GM12891 (cell line): ENCODE measurements around the gene PLD1.

ENCODE experiments used
- DNase-seq: peaks from one replicate; pipeline ENCODE4 v3.0.0; 2011; ENCODE audit warnings: low spot score; ENCODE audit not compliant: insufficient read length
- FAIRE-seq: peaks from 2 replicates; lab custom pipeline; 2011; peaks lifted over from hg19 to GRCh38; lab: Jason Lieb, UNC
- PAX5 ChIP-seq: IDR thresholded peaks from 2 replicates; pipeline ENCODE4 v1.6.1; 2011; ENCODE audit warnings: low read length, moderate library complexity, mild to moderate bottlenecking; ENCODE audit not compliant: insufficient read depth, severe bottlenecking
- POLR2A ChIP-seq: IDR thresholded peaks from 2 replicates; pipeline ENCODE4 v1.6.1; 2011; ENCODE audit warnings: low read depth, low read length, control low read depth
- POLR2AphosphoS5 ChIP-seq: IDR thresholded peaks from 2 replicates; pipeline ENCODE4 v1.6.1; 2011; ENCODE audit warnings: low read depth, low read length, control low read depth
- POU2F2 ChIP-seq: IDR thresholded peaks from 2 replicates; pipeline ENCODE4 v1.6.1; 2011; ENCODE audit warnings: low read depth, mild to moderate bottlenecking, control low read depth, low read length, moderate library complexity
- SPI1 ChIP-seq: IDR thresholded peaks from 2 replicates; pipeline ENCODE4 v1.6.1; 2011; ENCODE audit warnings: low read depth, low read length, control low read depth
- TAF1 ChIP-seq: IDR thresholded peaks from 2 replicates; pipeline ENCODE4 v1.6.1; 2011; ENCODE audit warnings: low read depth, low read length, control low read depth

Gene PLD1

DNA sequence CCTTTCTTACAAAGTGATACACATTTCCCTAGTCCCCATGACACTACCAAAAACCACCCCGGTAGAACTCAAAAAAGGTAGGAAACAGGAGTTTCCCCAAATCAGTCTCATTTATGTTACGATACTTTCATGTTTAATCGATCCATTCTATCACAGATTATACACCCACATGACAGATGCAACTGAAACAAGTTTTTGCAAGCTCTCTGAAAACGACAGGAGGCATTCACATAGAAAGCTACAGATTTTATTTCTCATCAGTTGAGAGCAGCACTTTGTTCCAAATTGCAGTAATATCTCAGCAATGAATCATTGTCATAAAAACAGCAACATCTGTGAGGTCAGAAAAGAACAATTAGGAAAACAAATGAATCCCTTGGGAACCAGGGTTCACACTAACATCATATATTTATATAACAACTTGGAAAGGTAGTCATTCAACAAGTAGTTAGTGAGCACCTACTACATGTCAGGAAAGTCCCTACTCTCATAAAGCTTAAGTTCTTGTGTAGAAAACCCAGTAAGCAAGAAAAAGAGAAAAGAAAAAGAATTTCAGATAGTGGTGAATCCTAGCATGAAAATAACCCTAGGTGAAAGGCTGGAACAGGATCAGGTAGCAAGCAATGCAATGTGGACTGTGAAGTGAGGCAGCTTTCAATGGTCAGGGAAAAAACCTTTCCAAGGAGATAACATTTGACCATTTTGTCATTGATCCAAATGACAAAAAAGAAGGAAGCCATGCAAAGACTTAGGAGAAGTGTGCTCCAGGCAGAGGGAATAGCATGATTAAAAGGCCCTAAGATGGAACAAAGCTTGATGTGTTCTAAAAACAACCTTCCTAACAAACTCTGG is 8.3 kb downstream of the PLD1 start:
- DNase-seq (no peak), FAIRE-seq (no peak)
- TF ChIP-seq POLR2AphosphoS5 (no peak), SPI1 (no peak), POLR2A (no peak), POU2F2 (no peak), PAX5 (no peak), TAF1 (no peak)

DNA sequence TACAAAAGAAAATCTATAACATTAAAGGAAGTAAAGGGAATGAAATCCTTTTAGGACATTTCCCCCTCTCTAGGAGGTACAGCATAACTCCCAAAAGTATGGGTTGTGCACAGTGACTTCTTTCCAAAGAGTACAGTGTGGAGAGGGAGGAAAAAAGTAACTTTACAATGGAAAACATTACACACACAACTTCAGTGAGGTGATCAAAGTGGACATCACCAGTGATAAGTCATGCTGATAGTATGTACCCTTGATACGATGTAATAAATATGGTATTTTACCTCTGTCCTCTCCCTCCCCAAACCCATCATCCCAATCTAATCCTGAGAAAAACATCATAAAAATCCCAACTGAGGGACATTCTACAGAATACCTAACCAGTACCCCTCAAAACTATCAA is 10.8 kb downstream of the PLD1 start:
- FAIRE-seq (no peak), DNase-seq (no peak)
- TF ChIP-seq PAX5 (no peak), POLR2AphosphoS5 (no peak), POU2F2 (no peak), POLR2A (no peak), TAF1 (no peak), SPI1 (no peak)

DNA sequence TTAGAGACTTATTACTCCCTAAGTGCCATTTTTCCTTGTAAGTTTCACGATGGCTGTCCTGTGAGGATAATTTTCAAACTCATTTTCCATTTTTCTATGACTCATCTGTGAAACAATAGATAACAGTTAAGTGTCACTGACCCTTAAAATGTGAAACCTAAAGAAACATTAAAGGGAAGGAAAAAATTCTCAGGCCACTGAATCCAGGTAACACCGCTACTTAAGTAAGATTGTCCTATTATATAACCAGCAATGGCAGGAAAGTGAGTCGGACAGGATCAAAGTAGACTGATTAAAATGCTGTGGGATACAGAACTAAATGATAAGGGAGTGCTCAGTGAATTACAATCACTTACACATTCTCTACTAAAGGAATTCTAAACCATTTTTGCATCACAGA is 12.4 kb downstream of the PLD1 start:
- no peak for DNase-seq
- no peak for TF ChIP-seq POLR2A
- TF ChIP-seq SPI1 = no peak
- TF ChIP-seq TAF1 = no peak
- no peak for TF ChIP-seq POU2F2
- no peak for TF ChIP-seq PAX5
- no peak for TF ChIP-seq POLR2AphosphoS5
- FAIRE-seq = no peak

- FAIRE-seq = no peak
- TF ChIP-seq PAX5 (no peak), SPI1 (no peak), POLR2A (no peak), POLR2AphosphoS5 (no peak), POU2F2 (no peak), TAF1 (no peak)
- DNase-seq = no peak
Measured at GRCh38 chr3:171797265-171797679, 13.0 kb downstream of the PLD1 start.

- TF ChIP-seq PAX5 (no peak), TAF1 (no peak), POLR2A (no peak), POLR2AphosphoS5 (no peak), POU2F2 (no peak), SPI1 (no peak)
- DNase-seq (no peak), FAIRE-seq (no peak)
Measured at GRCh38 chr3:171796625-171797264, 13.5 kb downstream of the PLD1 start.

DNA sequence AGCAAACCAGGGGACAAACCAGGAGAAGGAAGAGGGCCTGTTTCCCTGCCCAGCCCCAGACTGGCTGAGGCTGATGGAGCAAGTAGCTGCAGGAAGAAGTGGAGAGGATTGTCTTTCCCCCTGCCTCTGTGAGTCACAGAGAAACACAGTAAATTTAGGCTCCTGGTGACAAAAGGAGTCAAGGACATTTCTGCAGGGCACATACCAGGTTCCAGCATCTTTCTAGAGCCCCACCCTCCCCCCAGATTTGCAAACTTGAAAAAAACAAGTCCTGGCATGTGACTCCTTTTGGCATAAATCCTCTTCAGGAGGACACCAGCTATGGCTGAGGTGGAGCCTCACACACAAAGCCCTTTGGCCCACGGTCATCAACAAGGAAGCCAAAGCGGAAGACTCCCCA is 17.8 kb downstream of the PLD1 start:
- FAIRE-seq (no peak), DNase-seq (no peak)
- TF ChIP-seq PAX5 (no peak), SPI1 (no peak), POU2F2 (no peak), TAF1 (no peak), POLR2A (no peak), POLR2AphosphoS5 (no peak)

GRCh38 chr3:171791692-171792076 is 18.6 kb downstream of the PLD1 start:
- no peak for FAIRE-seq

GRCh38 chr3:171790898-171791691 is 19.2 kb downstream of the PLD1 start:
- FAIRE-seq (no peak), DNase-seq (no peak)
- TF ChIP-seq POU2F2 = no peak
- TF ChIP-seq POLR2AphosphoS5 = no peak
- no peak for TF ChIP-seq SPI1
- TF ChIP-seq PAX5 = no peak
- no peak for TF ChIP-seq POLR2A
- no peak for TF ChIP-seq TAF1

More at GRCh38 chr3:171791692-171792076, 18.6 kb downstream of the PLD1 start:
- TF ChIP-seq SPI1 (no peak), POLR2A (no peak), PAX5 (no peak), TAF1 (no peak)
- DNase-seq = no peak

GRCh38 chr3:171790574-171790897 is 19.7 kb downstream of the PLD1 start:
- TF ChIP-seq POLR2A (no peak), POU2F2 (no peak), PAX5 (no peak), TAF1 (no peak), POLR2AphosphoS5 (no peak), SPI1 (no peak)
- FAIRE-seq (no peak), DNase-seq (no peak)
